Ramos (cell line): Measurements from ENCODE around the gene PPFIA1.
"Not testable (repeated sequence)": the region's sequence is repeated elsewhere in the genome, so short reads cannot be mapped to it uniquely, and the experiment has no call there.

ENCODE experiments used
- in situ Hi-C: fragments of 300-500 bp; cut with MboI; formaldehyde crosslinking; loops from one replicate; pipeline ENCODE4 v1.14.3; 2022; ENCODE audit warnings: low sequenced_read_pairs; ENCODE audit not compliant: unreplicated experiment

The PPFIA1 gene

GRCh38 chr11:70292863-70293262 is 22.4 kb downstream of the PPFIA1 start:
- in situ Hi-C loops, result no loop called here

GRCh38 chr11:70295166-70295565 is 24.7 kb downstream of the PPFIA1 start:
- in situ Hi-C loops, result not testable (repeated sequence)

GRCh38 chr11:70296681-70297080 is 26.2 kb downstream of the PPFIA1 start:
- in situ Hi-C loops, result no loop called here

- in situ Hi-C loops, result no loop called here
Observed at GRCh38 chr11:70297341-70297740, 26.9 kb downstream of the PPFIA1 start.

- in situ Hi-C loops, result no loop called here
Observed at GRCh38 chr11:70298243-70298915, 27.9 kb downstream of the PPFIA1 start.

- in situ Hi-C loops, result no loop called here
Observed at GRCh38 chr11:70299636-70300035, 29.1 kb downstream of the PPFIA1 start.

GRCh38 chr11:70301191-70301590 is 30.7 kb downstream of the PPFIA1 start:
- in situ Hi-C loops, result no loop called here

- in situ Hi-C loops, result no loop called here
Observed at GRCh38 chr11:70301721-70302418, 31.4 kb downstream of the PPFIA1 start.

- in situ Hi-C loops, result no loop called here
Observed at GRCh38 chr11:70302419-70302752, 31.9 kb downstream of the PPFIA1 start.

GRCh38 chr11:70303070-70303469 is 32.6 kb downstream of the PPFIA1 start:
- in situ Hi-C loops, result no loop called here

GRCh38 chr11:70304208-70304603 is 33.7 kb downstream of the PPFIA1 start:
- in situ Hi-C loops, result no loop called here

- in situ Hi-C loops, result no loop called here
Observed at GRCh38 chr11:70305501-70305900, 35.0 kb downstream of the PPFIA1 start.

GRCh38 chr11:70306586-70307033 is 36.1 kb downstream of the PPFIA1 start:
- in situ Hi-C loops, result no loop called here

- in situ Hi-C loops, result no loop called here
Observed at GRCh38 chr11:70307176-70307575, 36.7 kb downstream of the PPFIA1 start.

- in situ Hi-C loops, result no loop called here
Observed at GRCh38 chr11:70311616-70312015, 41.1 kb downstream of the PPFIA1 start.

GRCh38 chr11:70312401-70313357 is 42.2 kb downstream of the PPFIA1 start:
- in situ Hi-C loops, result no loop called here

- in situ Hi-C loops, result no loop called here
Observed at GRCh38 chr11:70313945-70314344, 43.5 kb downstream of the PPFIA1 start.

GRCh38 chr11:70314730-70315129 is 44.2 kb downstream of the PPFIA1 start:
- in situ Hi-C loops, result no loop called here

GRCh38 chr11:70315716-70316115 is 45.2 kb downstream of the PPFIA1 start:
- in situ Hi-C loops, result no loop called here

GRCh38 chr11:70317581-70318305 is 47.3 kb downstream of the PPFIA1 start:
- in situ Hi-C loops, result no loop called here
